Stimulated activated CD4-positive, alpha-beta T cell treated with anti-CD3 and anti-CD28 coated beads, Interleukin-15, amount 100 ng/mL, for 1 hour (primary cell): ENCODE data around the gene FBXO34.
"Not testable (repeated sequence)": the region's sequence is repeated elsewhere in the genome, so short reads cannot be mapped to it uniquely, and the experiment has no call there.

Source experiments
- DNase-seq, 2 donors: peaks; one replicate each; pipeline ENCODE4 v3.0.0-alpha.2; 2020; ENCODE audit warnings: low read depth in 1 of 2, low spot score in 1 of 2

Gene FBXO34

GRCh38 chr14:55344582-55345163 is 73.5 kb downstream of the FBXO34 start:
- not testable (repeated sequence) for DNase-seq

- no peak for DNase-seq
Observed at GRCh38 chr14:55347040-55347439, 75.8 kb downstream of the FBXO34 start.

- no peak for DNase-seq
Observed at GRCh38 chr14:55347748-55348147, 76.5 kb downstream of the FBXO34 start.

DNA sequence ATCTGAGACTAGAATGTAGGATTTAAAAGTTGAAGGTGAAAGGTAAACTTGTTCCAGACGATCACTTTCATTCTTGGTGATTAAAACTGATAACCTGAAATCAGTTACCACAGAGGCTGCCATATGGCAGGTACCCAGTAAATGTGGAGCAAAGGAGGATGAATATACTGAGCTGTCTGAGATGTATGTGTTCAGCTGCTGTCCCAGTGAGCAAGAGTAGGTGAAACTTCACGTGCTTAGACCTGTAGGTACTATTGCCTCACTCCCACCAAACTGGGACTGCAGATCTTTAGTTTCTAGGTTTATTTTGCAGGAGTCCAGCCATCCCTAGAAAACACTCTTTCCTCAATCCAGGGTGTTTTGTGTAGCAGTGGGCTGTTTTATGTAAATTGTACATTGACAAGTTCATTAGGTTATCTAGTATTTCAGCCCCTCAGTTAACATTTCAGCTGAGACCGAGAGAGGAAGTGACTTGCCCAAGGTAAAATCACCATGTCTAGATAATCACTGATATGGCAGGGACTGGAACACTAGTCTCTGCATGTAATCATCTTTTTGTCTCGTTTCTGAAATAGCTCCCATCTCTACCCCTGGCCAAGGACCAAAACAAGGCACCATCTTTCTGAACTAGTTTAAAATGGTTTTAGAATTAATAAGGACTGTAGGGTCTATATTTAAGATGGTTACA is 77.7 kb downstream of the FBXO34 start:
- no peak for DNase-seq

GRCh38 chr14:55349565-55349964 is 78.3 kb downstream of the FBXO34 start:
- DNase-seq, result no peak

GRCh38 chr14:55350461-55350860 is 79.2 kb downstream of the FBXO34 start:
- DNase-seq, result no peak

DNA sequence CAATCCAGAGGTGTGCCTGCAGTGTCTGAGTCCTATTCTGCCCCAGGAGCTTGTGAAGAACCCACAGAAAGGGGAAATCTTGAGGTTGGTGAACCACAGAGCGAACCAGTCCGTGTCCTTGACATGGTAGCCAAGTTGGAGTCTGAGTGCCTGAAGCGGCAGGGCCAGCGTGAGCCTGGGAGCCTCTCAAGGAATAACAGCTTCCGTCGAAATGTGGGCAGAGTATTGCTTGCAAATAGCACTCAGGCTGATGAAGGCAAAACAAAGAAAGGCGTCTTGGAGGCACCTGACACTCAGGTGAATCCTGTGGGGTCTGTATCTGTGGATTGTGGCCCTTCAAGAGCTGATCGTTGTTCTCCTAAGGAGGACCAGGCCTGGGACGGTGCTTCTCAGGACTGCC is 79.9 kb downstream of the FBXO34 start:
- DNase-seq, result no peak

DNA sequence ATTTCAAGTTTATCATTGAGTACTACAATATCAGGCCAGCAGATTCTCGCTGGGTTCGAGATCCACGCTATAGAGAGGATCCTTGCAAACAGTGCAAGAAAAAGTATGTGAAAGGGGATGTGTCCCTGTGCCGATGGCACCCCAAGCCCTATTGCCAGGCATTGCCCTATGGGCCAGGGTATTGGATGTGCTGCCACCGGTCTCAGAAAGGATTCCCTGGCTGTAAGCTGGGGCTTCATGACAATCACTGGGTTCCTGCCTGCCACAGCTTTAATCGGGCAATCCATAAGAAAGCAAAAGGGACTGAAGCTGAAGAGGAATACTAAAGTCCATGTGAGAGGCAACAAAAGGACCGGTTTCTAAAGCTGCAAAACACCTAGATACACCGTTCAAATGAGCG is 81.0 kb downstream of the FBXO34 start:
- no peak for DNase-seq

GRCh38 chr14:55353686-55354467 is 82.7 kb downstream of the FBXO34 start:
- no peak for DNase-seq

- DNase-seq, result peak; percentile 28 to 39
Observed at GRCh38 chr14:55354500-55354899, 83.3 kb downstream of the FBXO34 start.

- DNase-seq, result no peak
Observed at GRCh38 chr14:55355922-55356321, 84.7 kb downstream of the FBXO34 start.

DNA sequence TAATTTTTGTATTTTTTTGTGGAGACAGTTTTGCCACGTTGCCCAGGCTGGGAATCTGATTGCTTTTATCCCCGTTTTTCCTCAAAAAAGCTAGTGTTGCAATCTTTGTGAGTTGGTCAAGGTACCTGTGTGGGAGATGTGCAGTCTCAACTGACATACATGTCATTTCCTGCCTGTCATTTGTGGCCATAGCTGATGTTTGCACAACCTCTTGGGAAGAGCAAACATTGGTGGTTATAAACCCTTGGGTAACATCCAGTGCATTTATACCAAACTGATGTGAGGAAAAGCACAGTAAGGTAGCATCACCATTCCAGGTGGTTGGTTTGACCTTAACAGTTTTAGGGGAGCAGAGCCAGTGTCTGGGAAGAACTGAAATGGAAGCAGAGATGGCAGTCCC is 85.7 kb downstream of the FBXO34 start:
- DNase-seq, result no peak

- no peak for DNase-seq
Observed at GRCh38 chr14:55359307-55359706, 88.1 kb downstream of the FBXO34 start.

- no peak for DNase-seq
Observed at GRCh38 chr14:55361190-55361589, 90.0 kb downstream of the FBXO34 start.

DNA sequence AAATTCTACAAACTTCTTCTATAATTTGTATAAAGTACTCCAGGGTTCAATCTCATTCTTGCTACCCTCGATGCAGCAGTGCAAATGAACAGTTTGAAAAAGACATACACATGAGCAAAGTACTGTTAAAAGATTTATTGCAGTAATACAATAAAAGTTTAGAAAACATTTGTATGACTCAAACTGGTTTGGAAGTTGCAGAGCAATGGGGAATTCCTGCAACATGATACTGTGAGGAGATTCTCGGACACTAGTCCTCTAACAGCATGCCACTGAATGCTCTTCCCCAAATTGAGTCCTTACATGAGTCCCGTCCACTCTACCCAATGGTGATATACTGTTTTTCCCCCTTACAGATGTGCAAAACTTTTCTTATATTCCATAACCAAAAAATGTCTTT is 95.0 kb downstream of the FBXO34 start:
- DNase-seq, result no peak

DNA sequence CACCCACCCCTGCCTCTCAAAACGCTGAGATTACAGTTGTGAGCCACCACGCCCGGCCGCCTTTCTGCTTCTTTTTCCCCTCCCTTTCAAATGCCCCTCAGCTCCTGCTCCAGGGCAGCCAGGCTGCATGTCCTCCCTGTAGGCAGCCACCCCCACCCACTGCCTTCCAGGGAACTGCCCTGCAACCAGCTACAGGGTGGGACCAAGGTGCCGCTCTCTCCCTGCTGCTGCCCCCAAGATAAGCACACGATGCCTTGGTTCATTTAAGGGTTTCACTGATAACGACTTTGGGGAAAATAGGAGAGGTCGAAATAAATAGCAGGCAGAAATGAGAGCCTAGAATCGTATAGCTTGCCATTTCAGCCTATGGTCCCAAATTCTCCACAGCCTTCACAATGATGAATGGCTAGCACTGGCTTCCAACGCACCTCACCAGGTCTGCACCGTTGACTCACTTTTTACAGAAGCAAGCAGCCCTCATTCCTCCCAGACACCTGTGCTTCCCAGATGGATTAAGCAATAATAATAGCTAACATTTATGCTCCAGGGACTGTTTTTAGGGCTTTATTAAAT is 99.7 kb downstream of the FBXO34 start:
- no peak for DNase-seq

DNA sequence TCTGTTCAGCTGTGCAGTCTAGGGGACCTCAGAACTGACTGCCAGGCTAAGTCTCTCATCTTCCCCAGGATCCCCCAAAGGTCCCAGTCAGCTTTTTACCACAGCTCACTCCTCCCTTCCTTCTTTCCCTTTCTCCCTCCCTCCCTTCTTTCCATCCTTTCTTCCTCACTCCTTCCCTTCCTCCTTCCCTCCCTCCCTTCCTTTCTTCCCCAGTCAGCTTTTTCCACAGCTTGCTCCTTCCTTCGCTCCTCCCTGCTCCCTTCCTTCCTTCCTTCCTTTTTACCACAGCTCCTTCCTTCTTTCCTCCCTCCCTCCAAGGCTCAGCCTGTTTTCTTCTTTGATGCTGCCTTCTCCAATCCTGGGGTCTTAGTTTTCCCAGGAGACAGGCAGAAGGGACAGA is 101.2 kb downstream of the FBXO34 start:
- no peak for DNase-seq

- DNase-seq, result no peak
Observed at GRCh38 chr14:55372825-55373224, 101.6 kb downstream of the FBXO34 start.

- no peak for DNase-seq
Observed at GRCh38 chr14:55373784-55374705, 102.8 kb downstream of the FBXO34 start.

DNA sequence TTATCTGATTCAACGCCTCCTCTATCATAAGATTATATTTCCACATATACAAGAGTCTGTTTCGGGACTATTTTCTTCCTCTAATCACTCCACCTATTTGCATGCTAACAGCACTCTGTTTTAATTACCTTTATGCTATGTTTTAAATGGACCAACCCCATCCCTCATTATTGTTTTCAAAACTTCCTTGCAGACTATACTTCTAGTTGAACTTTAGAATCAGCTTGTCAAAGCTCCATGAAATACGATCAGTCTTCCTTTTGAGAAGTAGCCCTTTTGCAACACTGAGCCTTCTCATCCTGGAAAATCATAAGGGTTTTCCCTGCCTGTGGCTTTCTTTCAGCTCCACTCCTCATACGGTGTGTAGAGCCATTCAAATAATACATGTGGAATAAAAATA is 103.5 kb downstream of the FBXO34 start:
- no peak for DNase-seq

DNA sequence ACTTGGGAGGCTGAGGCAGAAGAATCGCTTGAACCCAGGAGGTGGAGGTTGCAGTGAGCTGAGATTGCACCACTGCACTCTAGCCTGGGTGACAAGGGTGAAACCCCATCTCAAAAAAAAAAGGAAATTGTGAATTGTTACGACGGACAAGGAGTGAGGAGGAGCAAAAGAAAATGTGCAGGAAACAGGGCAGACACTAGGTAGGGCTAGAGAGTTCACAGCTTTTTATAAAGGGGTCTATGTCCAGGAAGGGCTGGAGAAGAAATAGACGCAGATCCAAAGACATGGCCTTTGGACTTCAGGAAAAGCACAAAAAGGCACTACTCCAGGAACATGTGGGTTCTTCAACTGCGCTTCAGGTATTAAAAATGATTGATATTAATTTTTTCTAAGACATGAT is 106.0 kb downstream of the FBXO34 start:
- no peak for DNase-seq
